HL-60 (cell line): ENCODE results near the gene CARD14.
A peak's percentile ranks its signal among the peaks of the same experiment; 100 is the strongest.

ENCODE experiments used
- CTCF ChIP-seq: IDR thresholded peaks from one replicate; pipeline ENCODE4 v1.5.1; 2011; ENCODE audit warnings: low read length, control low read depth, inconsistent platforms; ENCODE audit not compliant: insufficient read depth
- GABPA ChIP-seq: IDR thresholded peaks from 2 replicates; pipeline ENCODE4 v1.6.1; 2012; ENCODE audit warnings: low read depth
- POLR2AphosphoS5 ChIP-seq: IDR thresholded peaks from 2 replicates; pipeline ENCODE4 v1.6.1; 2012; ENCODE audit warnings: low read depth
- REST ChIP-seq: IDR thresholded peaks from 2 replicates; pipeline ENCODE4 v1.6.1; 2012; ENCODE audit warnings: low read depth; ENCODE audit not compliant: insufficient replicate concordance
- SPI1 ChIP-seq: IDR thresholded peaks from 2 replicates; pipeline ENCODE4 v1.6.1; 2012; ENCODE audit warnings: low read depth, mild to moderate bottlenecking, borderline replicate concordance

GRCh38 chr17:80212962-80213642, 43.3 kb downstream of the CARD14 start:
- TF ChIP-seq REST (no peak), GABPA (no peak), CTCF (no peak), POLR2AphosphoS5 (no peak), SPI1 (peak; percentile 84)
